NB4 (cell line): ENCODE results near the gene EP300.

Experiments used
- DNase-seq: peaks from one replicate; pipeline ENCODE4 v3.0.0; 2010; ENCODE audit warnings: low read depth
- H3K4me3 ChIP-seq: one replicate; pipeline ENCODE4 v1.5.1; 2011; ENCODE audit warnings: mild to moderate bottlenecking, low read depth, low read length, moderate library complexity
- CTCF ChIP-seq: IDR thresholded peaks from one replicate; pipeline ENCODE4 v1.5.1; 2012; ENCODE audit warnings: low read depth, low read length
- MAX ChIP-seq: IDR thresholded peaks from 2 replicates; pipeline ENCODE4 v1.6.1; 2011; ENCODE audit warnings: low read depth, low read length
- MYC ChIP-seq: IDR thresholded peaks from 2 replicates; pipeline ENCODE4 v1.6.1; 2011; ENCODE audit warnings: low read depth, low read length
- POLR2A ChIP-seq: IDR thresholded peaks from 2 replicates; pipeline ENCODE4 v1.6.1; 2011; ENCODE audit warnings: mild to moderate bottlenecking; ENCODE audit not compliant: insufficient read length; ENCODE audit errors: extremely low read depth

Gene EP300

GRCh38 chr22:41076857-41077256, 15.5 kb upstream of the EP300 start:
- DNase-seq = no peak
- H3K4me3 ChIP-seq = no peak overlapping the region
- TF ChIP-seq MAX = no peak
- no peak for TF ChIP-seq POLR2A
- TF ChIP-seq CTCF = no peak
- no peak for TF ChIP-seq MYC

GRCh38 chr22:41078931-41079330, 13.5 kb upstream of the EP300 start:
- no peak for TF ChIP-seq MYC
- TF ChIP-seq MAX = no peak
- TF ChIP-seq POLR2A = no peak
- no peak for TF ChIP-seq CTCF
- no peak for DNase-seq
- no peak overlapping the region for H3K4me3 ChIP-seq

- no peak for DNase-seq
- no peak for TF ChIP-seq CTCF
- H3K4me3 ChIP-seq = no peak overlapping the region
Measured at GRCh38 chr22:41085842-41086241, 6.5 kb upstream of the EP300 start.

GRCh38 chr22:41091132-41092022, 1.0 kb upstream of the EP300 start:
- peak; percentile 99 for DNase-seq
- TF ChIP-seq CTCF (no peak), POLR2A (peak; percentile 52), MAX (no peak)
- H3K4me3 ChIP-seq = peak overlapping the region; percentile 71

GRCh38 chr22:41092847-41093411, 537 bp downstream of the EP300 start:
- no peak for TF ChIP-seq POLR2A
- TF ChIP-seq MYC = no peak
- TF ChIP-seq CTCF = no peak
- no peak for TF ChIP-seq MAX
- peak; percentile 66 for DNase-seq
- H3K4me3 ChIP-seq = peak overlapping the region; percentile 86
